NCI-H187 (cell line): ENCODE data around the gene GPR37L1.
"Not testable (repeated sequence)": the region's sequence is repeated elsewhere in the genome, so short reads cannot be mapped to it uniquely, and the experiment has no call there.

ENCODE experiments used
- DNase-seq, 2 experiments: peaks; one replicate each; lab custom pipeline; 2025; lab: John Stamatoyannopoulos, UW

Gene GPR37L1

GRCh38 chr1:202133496-202133895 is 10.8 kb downstream of the GPR37L1 start:
- no peak for DNase-seq

GRCh38 chr1:202133989-202134388 is 11.3 kb downstream of the GPR37L1 start:
- no peak for DNase-seq

- DNase-seq: no peak
Observed at GRCh38 chr1:202134645-202135172, 12.0 kb downstream of the GPR37L1 start.

DNA sequence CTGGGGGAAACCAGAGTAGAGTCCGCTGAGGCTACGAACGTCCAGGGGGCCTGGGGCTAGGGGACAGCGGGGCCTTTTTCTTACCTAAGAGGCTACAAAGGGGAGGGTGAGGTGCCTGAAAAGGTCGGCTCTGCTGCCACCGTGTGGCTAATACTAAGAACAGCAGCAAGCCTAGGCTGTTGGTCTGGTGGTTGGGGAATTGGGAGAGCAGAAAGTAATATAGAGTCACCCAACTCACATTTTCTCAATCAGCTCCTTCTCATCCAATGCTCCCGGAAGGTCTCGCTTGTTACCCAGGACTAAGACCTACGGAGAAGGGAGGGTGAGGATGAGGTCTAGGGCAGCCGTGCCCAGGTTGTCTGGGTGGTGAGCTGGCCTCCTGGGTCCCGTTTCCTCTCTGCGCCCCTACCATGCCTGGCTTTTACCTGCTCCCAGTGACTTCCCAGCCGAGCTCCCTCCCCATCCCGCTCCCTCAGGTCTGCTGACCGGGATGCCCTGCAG is 12.6 kb downstream of the GPR37L1 start:
- DNase-seq: peak; percentile 63 to 64

DNA sequence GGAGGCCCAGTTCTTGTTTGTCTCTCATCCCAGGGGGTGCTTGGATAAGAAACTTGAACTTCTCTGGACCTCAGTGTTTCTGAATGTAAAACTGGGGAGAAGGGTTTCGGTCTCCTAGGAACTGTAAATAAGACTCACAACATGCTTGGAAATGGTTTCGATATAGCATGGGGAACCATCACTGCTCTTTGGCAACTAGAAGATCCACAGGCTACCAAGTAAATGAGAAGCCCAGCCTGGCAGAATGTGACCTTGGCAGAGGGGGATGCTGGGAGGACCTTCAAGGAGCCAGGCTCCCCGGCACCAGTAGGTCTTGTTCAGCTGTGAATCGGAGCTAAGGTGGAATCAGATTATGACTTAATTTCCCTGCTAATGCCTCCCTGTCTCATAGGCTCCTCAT is 18.1 kb downstream of the GPR37L1 start:
- DNase-seq: no peak

DNA sequence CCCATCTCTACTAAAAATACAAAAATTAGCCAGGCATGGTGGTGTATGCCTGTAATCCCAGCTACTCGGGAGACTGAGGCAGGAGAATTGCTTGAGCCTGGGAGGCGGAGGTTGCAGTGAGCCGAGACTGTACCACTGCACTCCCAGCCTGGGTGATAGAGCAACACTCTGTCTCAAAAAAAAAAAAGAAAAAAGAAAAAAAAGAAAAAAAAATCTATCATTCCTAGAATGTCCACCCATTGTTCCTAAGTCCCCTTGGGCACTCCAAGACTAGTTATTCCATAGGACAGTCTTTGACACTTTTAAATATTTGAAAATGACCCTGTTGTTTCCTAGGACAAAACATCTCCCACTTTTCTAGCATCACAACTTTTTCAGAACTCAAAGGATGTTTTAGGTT is 18.8 kb downstream of the GPR37L1 start:
- not testable (repeated sequence) for DNase-seq

- DNase-seq: no peak
Observed at GRCh38 chr1:202143011-202143767, 20.5 kb downstream of the GPR37L1 start.

- DNase-seq: no peak
Observed at GRCh38 chr1:202143768-202144401, 21.2 kb downstream of the GPR37L1 start.

DNA sequence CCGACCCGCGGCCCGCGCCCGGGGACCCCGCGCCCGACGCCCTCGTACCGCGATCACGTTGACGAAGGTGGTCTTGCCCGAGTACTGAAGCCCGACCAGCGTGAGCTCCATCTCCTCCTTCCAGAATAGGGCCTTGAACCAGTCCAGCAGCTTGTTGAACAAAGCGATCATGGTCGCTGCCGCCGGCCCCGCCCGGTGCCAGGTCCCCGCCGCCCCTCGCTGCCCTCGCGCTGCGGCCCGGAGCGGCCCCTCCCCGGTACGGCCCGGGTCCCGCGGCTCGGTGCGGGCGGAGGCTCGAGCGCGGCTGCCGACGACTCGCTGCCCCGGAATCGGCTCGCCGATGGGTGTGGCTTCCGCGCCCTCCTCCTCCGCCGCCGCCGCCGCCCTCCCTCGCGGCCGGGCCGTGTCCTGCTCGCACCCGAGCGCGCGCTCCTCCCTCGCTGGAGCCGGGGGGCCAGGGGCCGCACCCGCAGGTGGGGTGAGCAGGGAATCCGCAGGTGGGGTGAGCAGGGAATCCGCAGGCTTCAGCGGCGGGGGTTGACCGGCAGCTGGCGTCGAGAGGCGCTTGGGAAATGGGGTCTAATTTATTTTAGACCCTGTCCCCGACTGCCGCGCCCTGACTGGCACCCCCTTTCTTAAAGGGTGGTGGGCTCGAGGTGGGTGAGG is 21.8 kb downstream of the GPR37L1 start, which contains the start of gene ARL8A:
ARL8A (minus strand) TSS at position 336 of the 666 bp plus-strand sequence; CDS start at position 171, 165 bp downstream.
- DNase-seq: peak in 1 of 2 experiments; percentile 72

DNA sequence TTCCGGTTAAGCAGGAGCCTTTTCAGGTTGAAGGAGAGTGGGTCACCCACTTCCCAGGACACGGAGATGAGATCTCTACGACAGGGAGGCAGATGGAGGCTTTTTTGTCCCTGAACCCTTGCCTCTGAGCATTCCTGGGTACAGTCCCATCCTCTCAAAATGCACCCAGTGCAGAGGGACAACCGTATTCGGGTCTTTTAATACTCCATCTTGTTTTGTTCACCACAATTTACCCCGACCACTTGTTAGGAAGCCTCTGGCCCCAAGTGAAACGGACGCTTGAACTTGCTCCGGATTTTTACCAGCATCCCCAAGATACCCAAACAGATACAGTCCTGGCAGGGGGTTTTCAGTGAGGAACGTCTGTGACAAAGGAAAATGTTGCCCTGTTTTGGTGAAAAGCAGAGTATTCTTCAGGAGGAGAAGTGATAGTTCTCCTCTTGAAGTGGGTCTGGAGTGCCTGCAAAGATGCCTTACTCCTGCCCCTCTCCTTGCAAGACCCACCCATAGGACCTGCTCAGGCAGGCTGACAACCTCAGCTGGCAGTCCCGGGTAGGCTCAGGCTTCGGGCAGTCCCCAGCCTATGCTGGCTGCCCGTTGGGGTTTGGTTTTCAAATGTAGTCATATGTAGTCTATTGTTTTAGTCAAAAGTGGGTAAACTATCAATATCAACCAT is 22.5 kb downstream of the GPR37L1 start:
- DNase-seq: no peak

- not testable (repeated sequence) for DNase-seq
Observed at GRCh38 chr1:202145744-202146140, 23.0 kb downstream of the GPR37L1 start.

GRCh38 chr1:202146279-202146678 is 23.6 kb downstream of the GPR37L1 start:
- no peak for DNase-seq

- DNase-seq: no peak
Observed at GRCh38 chr1:202146993-202147392, 24.3 kb downstream of the GPR37L1 start.

DNA sequence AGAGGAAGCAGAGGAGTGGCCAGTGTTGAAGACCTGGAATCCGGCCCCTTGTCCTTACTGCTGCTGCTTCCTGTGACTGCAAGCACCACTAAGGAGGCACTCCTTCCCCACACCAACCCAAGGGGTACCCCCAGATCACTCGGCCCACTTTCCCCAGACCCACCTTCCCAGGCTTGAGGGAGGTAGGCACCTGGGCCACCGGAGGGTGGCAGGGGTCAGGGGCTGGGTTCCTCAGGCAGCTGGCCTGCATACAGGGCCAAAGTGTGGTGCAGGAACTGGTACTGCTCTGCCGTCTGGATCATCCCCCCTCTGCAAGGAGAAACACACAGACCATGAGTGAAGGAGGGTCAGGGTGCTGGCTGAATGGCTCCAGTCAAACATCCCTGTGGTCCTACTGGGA is 25.7 kb downstream of the GPR37L1 start:
- no peak for DNase-seq

DNA sequence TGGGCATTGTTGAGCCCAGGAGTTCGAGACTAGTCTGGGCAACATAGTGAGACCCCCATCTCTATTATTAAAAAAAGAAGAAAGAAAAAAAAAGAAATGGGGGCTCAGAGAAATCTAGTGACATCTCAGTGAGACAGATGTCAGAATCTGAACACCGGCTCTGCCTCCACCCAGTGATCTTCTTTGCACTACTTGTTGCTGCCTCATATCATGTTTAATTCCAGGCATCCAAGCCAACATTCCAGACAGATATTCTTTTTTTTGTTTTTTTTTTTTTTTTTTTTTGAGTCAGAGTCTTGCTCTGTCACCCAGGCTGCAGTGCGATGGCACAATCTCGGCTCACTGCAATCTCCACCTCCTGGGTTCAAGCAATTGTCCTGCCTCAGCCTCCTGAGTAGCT is 26.8 kb downstream of the GPR37L1 start:
- no peak for DNase-seq

GRCh38 chr1:202150187-202150586 is 27.5 kb downstream of the GPR37L1 start:
- no peak for DNase-seq

DNA sequence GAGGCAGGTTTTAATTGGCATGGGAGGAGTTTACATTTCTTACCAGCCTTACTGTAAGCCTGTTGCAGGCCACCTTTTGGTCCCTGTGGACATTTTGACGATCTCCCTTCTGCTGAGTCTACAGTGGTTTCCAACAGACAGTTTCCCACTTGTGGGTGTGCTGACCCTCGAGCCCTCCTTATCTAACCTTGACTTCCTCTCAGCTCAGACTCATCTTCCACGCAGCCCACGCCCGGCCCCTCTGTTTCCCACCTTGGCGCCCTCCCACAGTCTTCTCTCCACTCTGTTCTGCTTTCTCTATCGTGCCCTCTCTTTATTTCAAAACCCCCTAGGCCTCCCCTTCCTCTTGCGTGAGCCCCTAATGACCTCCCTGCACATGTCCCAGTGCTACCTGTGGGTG is 27.9 kb downstream of the GPR37L1 start:
- no peak for DNase-seq

GRCh38 chr1:202151045-202151444 is 28.3 kb downstream of the GPR37L1 start:
- no peak for DNase-seq

DNA sequence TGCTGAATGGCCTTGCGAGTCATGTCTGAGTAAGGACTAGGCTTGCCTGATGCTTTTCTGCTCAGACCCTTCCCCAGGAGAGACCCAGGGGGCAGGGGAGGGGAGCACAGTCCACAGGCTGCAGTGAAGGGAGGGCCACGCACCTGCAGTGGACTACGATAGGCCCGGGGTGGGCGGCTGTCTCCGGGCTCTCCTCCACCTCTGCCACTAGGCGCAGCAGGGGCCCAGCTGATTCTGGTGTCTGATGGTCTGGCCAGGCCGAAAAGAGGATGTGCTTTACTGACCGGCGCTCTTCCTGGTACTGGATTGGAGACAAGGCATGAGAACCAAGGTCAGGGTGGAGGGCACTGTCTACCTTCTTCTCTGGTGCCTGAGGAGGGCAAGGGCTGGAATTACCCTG is 29.7 kb downstream of the GPR37L1 start:
- no peak for DNase-seq

GRCh38 chr1:202153284-202153683 is 30.6 kb downstream of the GPR37L1 start:
- no peak for DNase-seq

- no peak for DNase-seq
Observed at GRCh38 chr1:202154148-202154765, 31.5 kb downstream of the GPR37L1 start.
